Ovary (tissue), 9 donors: ENCODE results near the gene ERG. TPM values are rescaled to one million over a fixed set of nuclear protein-coding genes. Genes with fewer than 3 reads are reported as not detected.

ENCODE experiments used
- DNase-seq, 5 donors: peaks; one replicate each; pipeline ENCODE4 v3.0.0-alpha.2; 2019 to 2020
- H3K27ac ChIP-seq, 2 donors: fragments of 200-600 bp; one replicate each; pipeline versions ENCODE4 v1.5.1 to v1.8.0; 2019 to 2022
- H3K27me3 ChIP-seq: fragments of 200-600 bp; one replicate; pipeline ENCODE4 v1.8.0; 2022
- H3K36me3 ChIP-seq: fragments of 200-600 bp; sonication (generic); one replicate; pipeline ENCODE4 v1.5.1; 2019
- H3K4me1 ChIP-seq: one replicate; pipeline ENCODE4 v1.8.1; 2013; ENCODE audit warnings: mild to moderate bottlenecking, moderate library complexity; ENCODE audit not compliant: insufficient read depth
- H3K4me3 ChIP-seq: fragments of 200-600 bp; sonication (generic); one replicate; pipeline ENCODE4 v1.5.1; 2017
- H3K9me3 ChIP-seq, 2 donors: fragments of 200-600 bp in 1 of 2; sonication (generic) in 1 of 2; one replicate each; pipeline versions ENCODE4 v1.5.1 to v1.8.1; 2013 to 2019; ENCODE audit warnings: mild to moderate bottlenecking in 1 of 2, moderate library complexity in 1 of 2
- EP300 ChIP-seq: sonication (generic); formaldehyde crosslinking; IDR thresholded peaks from one replicate; pipeline ENCODE4 v1.6.1; 2017; ENCODE audit warnings: antibody characterized with exemption
- POLR2A ChIP-seq: fragments of 450-650 bp; IDR thresholded peaks from one replicate; pipeline ENCODE4 v1.6.1; 2017; ENCODE audit warnings: antibody characterized with exemption, mild to moderate bottlenecking, moderate library complexity
- WGBS, 3 donors: extraction: QIAGEN DNeasy Blood & Tissue Kit in 1 of 3; methylation state at CpG; one replicate each; pipeline versions ENCODE4 v1.1.5 to v1.1.7; 2013 to 2017; 5-methylcytosine and 5-hydroxymethylcytosine counted together
- intact Hi-C, 4 donors: fragments of 100-400 bp; cut with DNase I; formaldehyde crosslinking; loops; one replicate each; pipeline versions ENCODE4 v1.11.0 to v1.15.1; 2022 to 2023
- polyA plus RNA-seq, 2 donors: library from polyadenylated mRNA; stranded (reverse); fragments of 200-250 nt in 1 of 2; fragments of 350-450 nt in 1 of 2; fragmentation: Illumina TruSeq in 1 of 2; extraction: RNeasy Lipid Tissue Mini Kit (QIAGEN cat#74804) in 1 of 2; gene quantifications; one replicate each; pipeline ENCODE4 v1.2.3, GENCODE V29; 2013 to 2014
- total RNA-seq, 7 donors: library from RNA; depleted of rRNA in 2 of 7; stranded (reverse); fragments of >200 nt in 2 of 7; fragmentation: NEBNext Ultra II Directional in 3 of 7; extraction: Animal tissue kit (Norgen Biotek cat#: 25700) in 3 of 7; gene quantifications; one replicate each; pipeline versions ENCODE4 v1.1.0 to v1.2.4, GENCODE V29; 2016 to 2023
- TF ChIP-seq, protein P1 (sequence below), 3 donors: fragments of 450-650 bp in 2 of 3; fragments of 200-600 bp in 1 of 3; IDR thresholded peaks; one replicate each; pipeline versions ENCODE4 v1.5.1 to v1.8.0; 2016 to 2022; ENCODE audit warnings: antibody characterized with exemption in 3 of 3, mild to moderate bottlenecking in 1 of 3
- donor health status: DM: no; HTN: no; CAD: no; lungs with moderate emphysema.
- donor health status: DM: no; HTN: no; CAD: no.
- donor health status: Bipolar disorder and iron deficiency.
- donor health status: DM: yes; HTN: yes; CAD: no.
- donor health status: DM: no; HTN: no; CAD: no.
- donor health status: DM: yes; HTN: yes; CAD: no.

ERG gene
- total and polyA plus RNA-seq, 9 donors = 3.8 to 23.1 (median 9.5) TPM

DNA sequence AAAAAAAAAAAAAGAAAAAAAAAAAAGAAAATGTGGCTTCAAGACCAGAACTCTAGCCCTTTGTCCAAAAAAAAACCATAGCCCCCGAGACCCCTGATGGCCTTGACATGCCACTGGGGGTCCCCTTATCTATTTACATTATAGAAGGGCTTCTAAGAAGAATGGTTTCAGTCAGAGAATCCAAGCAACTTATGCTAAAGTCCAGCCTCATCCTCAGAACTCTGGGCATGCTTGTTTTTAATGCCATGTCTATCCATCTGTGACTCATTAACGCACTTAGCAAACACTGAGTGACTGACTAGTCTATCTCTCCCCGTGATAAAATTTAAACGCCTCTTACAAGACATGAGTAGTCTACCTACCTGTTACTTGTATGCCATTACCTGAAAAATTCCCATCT lies 29.3 kb downstream of the ERG start:
- Histone ChIP-seq H3K36me3 (no peaks in the 10 kb centered on the region), H3K4me3 (no peak overlapping the region), H3K27ac (no peak overlapping the region), H3K27me3 (no peaks in the 10 kb centered on the region), H3K9me3 (no peaks in the 10 kb centered on the region), H3K4me1 (no peaks in the 10 kb centered on the region)
- no peak for DNase-seq
- TF ChIP-seq POLR2A = no peak
- no peak for TF ChIP-seq EP300
- TF ChIP-seq, protein P1, sequence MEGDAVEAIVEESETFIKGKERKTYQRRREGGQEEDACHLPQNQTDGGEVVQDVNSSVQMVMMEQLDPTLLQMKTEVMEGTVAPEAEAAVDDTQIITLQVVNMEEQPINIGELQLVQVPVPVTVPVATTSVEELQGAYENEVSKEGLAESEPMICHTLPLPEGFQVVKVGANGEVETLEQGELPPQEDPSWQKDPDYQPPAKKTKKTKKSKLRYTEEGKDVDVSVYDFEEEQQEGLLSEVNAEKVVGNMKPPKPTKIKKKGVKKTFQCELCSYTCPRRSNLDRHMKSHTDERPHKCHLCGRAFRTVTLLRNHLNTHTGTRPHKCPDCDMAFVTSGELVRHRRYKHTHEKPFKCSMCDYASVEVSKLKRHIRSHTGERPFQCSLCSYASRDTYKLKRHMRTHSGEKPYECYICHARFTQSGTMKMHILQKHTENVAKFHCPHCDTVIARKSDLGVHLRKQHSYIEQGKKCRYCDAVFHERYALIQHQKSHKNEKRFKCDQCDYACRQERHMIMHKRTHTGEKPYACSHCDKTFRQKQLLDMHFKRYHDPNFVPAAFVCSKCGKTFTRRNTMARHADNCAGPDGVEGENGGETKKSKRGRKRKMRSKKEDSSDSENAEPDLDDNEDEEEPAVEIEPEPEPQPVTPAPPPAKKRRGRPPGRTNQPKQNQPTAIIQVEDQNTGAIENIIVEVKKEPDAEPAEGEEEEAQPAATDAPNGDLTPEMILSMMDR (IDR thresholded peaks at IDR 0.05) = no peak
- intact Hi-C loops = no loop called here
- WGBS, 3 donors = 87 to 92% (median 89%) methylated on average over 4 of the region's 4 CpGs

DNA sequence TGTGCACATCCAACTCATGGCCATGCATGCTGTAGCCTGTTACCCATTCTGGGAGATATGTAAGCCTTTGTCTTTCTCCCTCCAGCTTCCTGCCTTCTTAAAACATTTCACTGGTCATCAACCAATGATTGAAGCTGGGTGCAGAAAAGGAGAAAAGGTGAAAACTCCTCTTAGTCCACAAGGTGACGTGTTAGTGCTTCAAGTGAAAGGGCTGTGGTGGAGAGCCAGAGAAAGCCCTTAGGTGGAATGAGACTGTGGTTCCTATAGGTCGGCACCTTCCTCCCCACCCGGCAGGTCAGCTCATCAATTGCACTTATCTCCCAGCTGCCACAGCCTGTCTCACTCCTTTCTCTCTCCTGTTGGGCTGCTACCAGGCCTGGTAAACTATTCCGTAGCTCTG lies 30.4 kb downstream of the ERG start:
- 78 to 90% (median 85%) methylated on average over 4 of the region's 4 CpGs for WGBS, 3 donors

DNA sequence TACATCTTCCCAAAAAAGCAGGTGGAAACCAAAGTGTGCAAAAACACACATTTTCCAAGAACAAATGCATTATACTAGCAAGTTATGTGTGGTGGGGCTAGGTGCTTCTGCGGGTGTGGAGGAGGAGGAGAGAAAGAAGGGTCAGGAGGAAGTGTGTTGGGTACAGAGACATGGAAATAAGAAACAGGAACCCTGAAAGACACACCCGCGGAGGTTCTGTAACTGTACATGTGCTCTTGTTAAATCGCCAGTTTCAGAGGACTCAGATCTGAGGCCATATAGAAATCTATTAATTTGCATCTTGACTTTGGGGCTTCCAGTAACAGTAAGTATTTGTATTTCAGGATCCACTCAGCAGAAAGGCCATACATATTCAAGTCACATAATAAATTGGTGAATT lies 30.9 kb downstream of the ERG start:
- intact Hi-C loops = no loop called here
- Histone ChIP-seq H3K27ac (no peak overlapping the region), H3K36me3 (no peaks in the 10 kb centered on the region), H3K4me3 (no peak overlapping the region), H3K4me1 (no peaks in the 10 kb centered on the region), H3K27me3 (no peaks in the 10 kb centered on the region), H3K9me3 (no peaks in the 10 kb centered on the region)
- TF ChIP-seq POLR2A = no peak
- no peak for TF ChIP-seq EP300
- TF ChIP-seq, protein P1 (IDR thresholded peaks at IDR 0.05) = no peak
- no peak for DNase-seq
- WGBS, 3 donors = 86 to 90% (median 88%) methylated on average over 4 of the region's 4 CpGs

More for the DNA sequence above, 30.4 kb downstream of the ERG start:
- Histone ChIP-seq H3K27me3 (no peaks in the 10 kb centered on the region), H3K9me3 (no peaks in the 10 kb centered on the region), H3K36me3 (no peaks in the 10 kb centered on the region), H3K4me3 (no peak overlapping the region), H3K27ac (no peak overlapping the region), H3K4me1 (no peaks in the 10 kb centered on the region)
- TF ChIP-seq, protein P1 (IDR thresholded peaks at IDR 0.05) = no peak
- TF ChIP-seq POLR2A (no peak), EP300 (no peak)
- intact Hi-C loops = no loop called here
- no peak for DNase-seq

DNA sequence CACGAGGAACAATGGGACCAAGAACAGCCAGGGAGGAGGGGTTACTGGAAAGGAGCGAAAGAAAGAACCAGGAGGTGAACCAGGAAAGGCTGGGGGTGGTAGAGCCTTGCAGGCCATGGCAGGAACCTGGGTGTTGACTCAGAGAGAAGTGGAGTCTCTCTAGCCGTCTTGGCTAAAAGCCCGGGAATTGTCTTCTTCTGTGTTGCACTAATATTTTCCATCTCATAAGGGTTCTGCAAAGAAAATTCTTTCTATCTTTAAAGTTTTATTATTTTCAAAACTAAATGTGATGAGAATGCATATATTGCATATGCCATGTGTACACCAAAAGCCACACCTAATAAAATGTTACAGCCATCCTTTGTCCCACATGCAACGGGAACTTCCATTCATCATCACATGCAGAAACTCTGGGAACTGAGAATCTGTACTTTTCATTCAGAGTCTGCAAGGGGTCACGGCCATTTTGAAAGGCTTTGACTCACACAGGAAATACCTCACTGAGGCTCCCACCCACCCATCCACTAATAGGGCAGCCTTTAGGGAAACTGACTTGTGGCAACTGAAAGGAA lies 38.0 kb downstream of the ERG start:
- 72 to 82% (median 76%) methylated on average over 6 of the region's 6 CpGs for WGBS, 3 donors
- TF ChIP-seq, protein P1 (IDR thresholded peaks at IDR 0.05) = no peak
- TF ChIP-seq EP300 (no peak), POLR2A (no peak)

More for the DNA sequence above, 38.0 kb downstream of the ERG start:
- Histone ChIP-seq H3K27me3 (no peaks in the 10 kb centered on the region), H3K4me1 (no peaks in the 10 kb centered on the region), H3K9me3 (no peaks in the 10 kb centered on the region), H3K36me3 (no peaks in the 10 kb centered on the region), H3K4me3 (no peak overlapping the region), H3K27ac (no peak overlapping the region)
- DNase-seq = no peak
- intact Hi-C loops = no loop called here
